GM12865 (cell line): ENCODE measurements around the gene MRPL52.
A peak's percentile ranks its signal among the peaks of the same experiment; 100 is the strongest.
"Not testable (repeated sequence)": the region's sequence is repeated elsewhere in the genome, so short reads cannot be mapped to it uniquely, and the experiment has no call there.

Experiments used
- DNase-seq: peaks from one replicate; pipeline ENCODE4 v3.0.0; 2010; ENCODE audit warnings: low read depth
- H3K4me3 ChIP-seq: 2 replicates; pipeline ENCODE4 v1.5.1; 2011; ENCODE audit warnings: mild to moderate bottlenecking, low read depth, low read length, control low read depth
- CTCF ChIP-seq: IDR thresholded peaks from 2 replicates; pipeline ENCODE4 v1.5.1; 2011; ENCODE audit warnings: low read length, control low read depth, low read depth, inconsistent platforms; ENCODE audit not compliant: insufficient read depth; ENCODE audit errors: missing control alignments

MRPL52 gene

GRCh38 chr14:22792158-22792557, 37.5 kb upstream of the MRPL52 start:
- H3K4me3 ChIP-seq: no peak overlapping the region
- no peak for DNase-seq
- TF ChIP-seq CTCF: no peak

GRCh38 chr14:22793550-22793949, 36.1 kb upstream of the MRPL52 start:
- DNase-seq, H3K4me3 ChIP-seq: not testable (repeated sequence)

GRCh38 chr14:22793976-22794375, 35.7 kb upstream of the MRPL52 start:
- H3K4me3 ChIP-seq: no peak overlapping the region
- DNase-seq: no peak
- TF ChIP-seq CTCF: no peak

- TF ChIP-seq CTCF: no peak
- DNase-seq: peak; percentile 89
- no peak overlapping the region for H3K4me3 ChIP-seq
Measured at GRCh38 chr14:22794551-22794951, 35.1 kb upstream of the MRPL52 start.

GRCh38 chr14:22796087-22796707, 33.5 kb upstream of the MRPL52 start:
- H3K4me3 ChIP-seq: no peak overlapping the region
- no peak for TF ChIP-seq CTCF
- peak; percentile 86 for DNase-seq

GRCh38 chr14:22797017-22797917, 32.4 kb upstream of the MRPL52 start:
- TF ChIP-seq CTCF: no peak
- no peak overlapping the region for H3K4me3 ChIP-seq
- DNase-seq: no peak

- no peak for DNase-seq
- no peak for TF ChIP-seq CTCF
- H3K4me3 ChIP-seq: no peak overlapping the region
Measured at GRCh38 chr14:22798528-22798927, 31.2 kb upstream of the MRPL52 start.
